ENCODE results near the gene PIAS4.
A peak's percentile ranks its signal among the peaks of the same experiment; 100 is the strongest.

Gene PIAS4

DNA sequence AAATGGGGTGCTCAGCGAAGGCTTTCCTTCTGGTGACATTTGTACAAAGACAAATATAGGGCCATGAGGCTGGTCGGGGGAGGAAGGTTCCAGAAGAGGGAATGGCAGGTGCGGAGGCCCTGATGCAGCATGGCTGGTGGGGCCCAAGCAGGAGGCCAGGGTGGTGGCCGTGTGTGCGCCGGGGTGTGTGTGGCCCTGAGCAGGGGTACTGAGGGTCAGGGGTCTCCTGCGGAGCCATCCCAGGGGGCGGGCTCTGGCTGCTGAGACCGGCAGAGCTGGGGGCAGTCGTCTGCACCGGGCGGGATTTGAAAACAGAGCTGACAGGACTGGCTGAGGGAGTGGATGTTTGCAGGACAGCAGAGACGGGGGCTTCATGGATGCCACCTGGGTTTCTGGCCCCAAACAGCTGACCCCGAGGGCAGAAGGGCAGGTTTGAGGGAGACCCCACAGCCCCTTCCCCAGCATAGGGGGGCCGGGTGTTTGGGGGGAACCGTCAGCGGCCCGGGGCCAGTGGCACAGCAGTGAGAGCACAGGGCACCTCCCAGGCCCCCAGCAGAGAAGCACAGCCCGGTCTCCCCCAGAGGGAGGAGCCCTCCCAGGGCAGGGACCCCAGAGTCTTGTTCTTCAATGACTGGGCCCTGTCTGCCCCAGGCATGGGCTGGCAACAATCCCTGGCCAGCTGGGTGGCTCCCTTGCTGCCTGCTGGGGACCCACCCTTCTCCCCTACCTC is 11.4 kb downstream of the PIAS4 start:
- ChIA-PET POLR2A (no interaction called here), CTCF (no interaction called here)
- no peaks in the 10 kb centered on the region for H3K27me3 ChIP-seq (replicated peaks in 2 of 5; ENCODE audit: control insufficient read depth in 4 of 5, insufficient read depth in 5 of 5, low read length in 4 of 5)
- peaks cover 0 to 37% (median 15%) of the 10 kb centered on the region in 4 experiments for H3K36me3 ChIP-seq (ENCODE audit: control insufficient read depth in 4 of 4, insufficient read depth in 4 of 4, low read length in 3 of 4)
- WGBS (ENCODE audit: insufficient coverage) = 95% methylated on average over 15 of the region's 19 CpGs
- no peak for DNase-seq
- H3K9me3 ChIP-seq (ENCODE audit: control extremely low read depth in 1 of 5, control insufficient read depth in 4 of 5, insufficient read depth in 2 of 5, low read depth in 1 of 5, low read length in 4 of 5) = no peaks in the 10 kb centered on the region
- H3K27ac ChIP-seq (ENCODE audit: insufficient read depth in 1 of 2, low read depth in 1 of 2, low read length in 2 of 2, poor library complexity in 1 of 2, severe bottlenecking in 2 of 2) = no peak overlapping the region
- peaks cover 0 to 42% (median 35%) of the 10 kb centered on the region in 4 experiments for H3K4me1 ChIP-seq (ENCODE audit: control extremely low read depth in 1 of 4, control insufficient read depth in 4 of 4, insufficient read depth in 4 of 4, low read length in 3 of 4)
- H3K4me3 ChIP-seq (ENCODE audit: control insufficient read depth in 1 of 7, extremely low read depth in 1 of 7, insufficient read depth in 4 of 7, low read depth in 2 of 7, low read length in 6 of 7) = peak overlapping the region in 1 of 7 experiments; percentile 19

DNA sequence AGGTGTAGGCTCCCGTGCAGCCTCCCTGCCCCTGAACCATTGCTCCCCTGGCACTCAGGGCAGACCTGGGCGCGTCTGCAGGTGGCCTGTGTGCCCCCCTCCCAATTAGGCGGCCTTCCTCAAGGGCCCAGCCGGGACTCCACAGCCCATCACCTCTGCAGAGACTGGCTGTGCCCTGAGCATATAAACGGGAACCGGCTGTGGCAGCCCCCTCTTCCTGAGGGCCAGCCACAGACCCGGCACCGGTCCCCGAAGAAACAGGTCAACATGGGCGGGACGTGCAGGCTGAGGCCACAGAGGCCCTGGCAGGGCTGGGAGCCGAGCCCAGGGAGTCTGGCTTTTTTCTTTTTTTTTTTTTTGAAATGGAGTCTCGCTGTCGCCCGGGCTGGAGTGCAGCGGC is 12.0 kb downstream of the PIAS4 start:
- H3K36me3 ChIP-seq (ENCODE audit: control insufficient read depth in 4 of 4, insufficient read depth in 4 of 4, low read length in 3 of 4) = peaks cover 0 to 39% (median 17%) of the 10 kb centered on the region in 4 experiments
- no peaks in the 10 kb centered on the region for H3K27me3 ChIP-seq (replicated peaks in 2 of 5; ENCODE audit: control insufficient read depth in 4 of 5, insufficient read depth in 5 of 5, low read length in 4 of 5)
- H3K9me3 ChIP-seq (ENCODE audit: control extremely low read depth in 1 of 5, control insufficient read depth in 4 of 5, insufficient read depth in 2 of 5, low read depth in 1 of 5, low read length in 4 of 5) = no peaks in the 10 kb centered on the region
- peaks cover 0 to 36% (median 29%) of the 10 kb centered on the region in 4 experiments for H3K4me1 ChIP-seq (ENCODE audit: control extremely low read depth in 1 of 4, control insufficient read depth in 4 of 4, insufficient read depth in 4 of 4, low read length in 3 of 4)
- peak; percentile 29 to 53 (median 37) for DNase-seq
- H3K27ac ChIP-seq (ENCODE audit: insufficient read depth in 1 of 2, low read depth in 1 of 2, low read length in 2 of 2, poor library complexity in 1 of 2, severe bottlenecking in 2 of 2) = no peak overlapping the region
- H3K4me3 ChIP-seq (ENCODE audit: control insufficient read depth in 1 of 7, extremely low read depth in 1 of 7, insufficient read depth in 4 of 7, low read depth in 2 of 7, low read length in 6 of 7) = peak overlapping the region in 2 of 7 experiments; percentile 11 to 19
- CTCF ChIA-PET = no interaction called here
- POLR2A ChIA-PET = interaction anchor here (0.6 kb wide), 1 partner anchor 70 kb away, joined by 3 read pairs; no protein-coding TSS in a partner anchor
- WGBS (ENCODE audit: insufficient coverage) = 52% methylated on average over 6 of the region's 17 CpGs

DNA sequence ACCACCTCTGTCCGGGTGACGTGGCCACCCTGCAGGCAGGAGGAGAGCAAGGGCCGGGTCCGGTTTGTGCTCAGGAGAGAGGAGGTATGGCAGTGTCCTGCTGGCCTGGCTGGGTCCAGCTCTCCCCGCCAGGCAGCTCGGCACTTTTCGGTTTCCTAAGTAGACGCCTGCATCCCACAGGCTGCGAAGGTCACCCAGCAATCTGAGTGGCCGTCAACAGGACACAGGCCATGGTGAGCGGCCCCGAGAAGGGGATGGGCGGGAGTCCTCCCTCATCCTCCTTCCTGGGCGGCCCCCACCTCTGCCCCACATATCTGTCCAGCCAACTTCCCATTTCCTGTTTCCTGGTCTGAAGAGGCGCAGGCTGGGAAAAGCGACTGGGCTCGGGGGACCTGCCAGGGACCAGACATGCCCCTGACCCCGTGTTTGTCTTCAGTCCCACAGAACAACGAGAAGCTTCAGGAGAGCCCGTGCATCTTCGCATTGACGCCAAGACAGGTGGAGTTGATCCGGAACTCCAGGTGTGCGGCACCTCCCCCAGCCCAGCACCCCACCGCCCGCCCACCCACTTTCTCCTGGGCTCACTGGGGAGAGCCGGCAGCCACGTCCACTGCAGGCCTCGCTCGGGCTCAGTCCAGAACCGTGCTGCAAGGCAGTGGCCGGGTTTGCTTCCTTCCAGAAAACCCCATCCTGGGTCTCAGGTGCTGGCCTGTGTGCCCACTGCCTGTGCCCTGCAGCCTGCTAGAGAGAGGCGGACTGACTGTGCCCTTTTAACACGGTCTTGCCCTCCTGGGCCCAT is 16.3 kb downstream of the PIAS4 start:
- POLR2A ChIA-PET = no interaction called here
- Histone ChIP-seq H3K4me1 (ENCODE audit: control extremely low read depth in 1 of 4, control insufficient read depth in 4 of 4, insufficient read depth in 4 of 4, low read length in 3 of 4) (peaks cover 0 to 18% (median 13%) of the 10 kb centered on the region in 4 experiments), H3K27ac (ENCODE audit: insufficient read depth in 1 of 2, low read depth in 1 of 2, low read length in 2 of 2, poor library complexity in 1 of 2, severe bottlenecking in 2 of 2) (no peak overlapping the region), H3K27me3 (replicated peaks in 2 of 5; ENCODE audit: control insufficient read depth in 4 of 5, insufficient read depth in 5 of 5, low read length in 4 of 5) (no peaks in the 10 kb centered on the region), H3K9me3 (ENCODE audit: control extremely low read depth in 1 of 5, control insufficient read depth in 4 of 5, insufficient read depth in 2 of 5, low read depth in 1 of 5, low read length in 4 of 5) (no peaks in the 10 kb centered on the region), H3K4me3 (ENCODE audit: control insufficient read depth in 1 of 7, extremely low read depth in 1 of 7, insufficient read depth in 4 of 7, low read depth in 2 of 7, low read length in 6 of 7) (no peak overlapping the region), H3K36me3 (ENCODE audit: control insufficient read depth in 4 of 4, insufficient read depth in 4 of 4, low read length in 3 of 4) (peaks cover 0 to 35% (median 31%) of the 10 kb centered on the region in 4 experiments)
- CTCF ChIA-PET = no interaction called here
- WGBS (ENCODE audit: insufficient coverage) = 94% methylated on average over 31 of the region's 34 CpGs
- DNase-seq = no peak

DNA sequence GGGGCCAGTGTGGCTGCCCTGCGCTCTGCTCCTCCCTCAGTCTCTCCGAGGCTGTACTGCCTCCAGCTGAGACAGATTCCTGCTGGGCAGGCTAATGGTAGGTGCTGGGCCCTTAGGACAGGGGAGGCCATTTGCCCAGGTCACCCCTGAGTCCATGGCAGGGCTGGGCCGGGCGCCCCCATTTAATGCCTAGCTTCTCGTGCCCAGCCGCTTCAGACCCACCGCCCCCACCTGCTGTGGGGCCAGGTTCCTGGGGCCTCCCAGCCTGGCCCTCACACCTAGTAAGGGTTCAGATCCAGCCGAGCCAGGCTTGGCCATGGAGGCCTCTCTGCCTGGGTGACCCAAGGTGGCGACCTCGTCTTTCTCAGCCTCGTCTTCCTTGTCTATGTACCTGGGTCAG is 17.8 kb downstream of the PIAS4 start:
- Histone ChIP-seq H3K4me1 (ENCODE audit: control extremely low read depth in 1 of 4, control insufficient read depth in 4 of 4, insufficient read depth in 4 of 4, low read length in 3 of 4) (peaks cover 0 to 5% (median under 1%) of the 10 kb centered on the region in 4 experiments), H3K27me3 (replicated peaks in 2 of 5; ENCODE audit: control insufficient read depth in 4 of 5, insufficient read depth in 5 of 5, low read length in 4 of 5) (no peaks in the 10 kb centered on the region), H3K9me3 (ENCODE audit: control extremely low read depth in 1 of 5, control insufficient read depth in 4 of 5, insufficient read depth in 2 of 5, low read depth in 1 of 5, low read length in 4 of 5) (no peaks in the 10 kb centered on the region), H3K36me3 (ENCODE audit: control insufficient read depth in 4 of 4, insufficient read depth in 4 of 4, low read length in 3 of 4) (peaks cover 0 to 36% (median 35%) of the 10 kb centered on the region in 4 experiments), H3K4me3 (ENCODE audit: control insufficient read depth in 1 of 7, extremely low read depth in 1 of 7, insufficient read depth in 4 of 7, low read depth in 2 of 7, low read length in 6 of 7) (no peak overlapping the region), H3K27ac (ENCODE audit: insufficient read depth in 1 of 2, low read depth in 1 of 2, low read length in 2 of 2, poor library complexity in 1 of 2, severe bottlenecking in 2 of 2) (no peak overlapping the region)
- ChIA-PET CTCF (interaction anchor here (0.7 kb wide), 1 partner anchor 12 kb away, joined by 3 read pairs; no protein-coding TSS in a partner anchor), POLR2A (no interaction called here)
- WGBS (ENCODE audit: insufficient coverage) = 75% methylated on average over 11 of the region's 11 CpGs
- no peak for DNase-seq

DNA sequence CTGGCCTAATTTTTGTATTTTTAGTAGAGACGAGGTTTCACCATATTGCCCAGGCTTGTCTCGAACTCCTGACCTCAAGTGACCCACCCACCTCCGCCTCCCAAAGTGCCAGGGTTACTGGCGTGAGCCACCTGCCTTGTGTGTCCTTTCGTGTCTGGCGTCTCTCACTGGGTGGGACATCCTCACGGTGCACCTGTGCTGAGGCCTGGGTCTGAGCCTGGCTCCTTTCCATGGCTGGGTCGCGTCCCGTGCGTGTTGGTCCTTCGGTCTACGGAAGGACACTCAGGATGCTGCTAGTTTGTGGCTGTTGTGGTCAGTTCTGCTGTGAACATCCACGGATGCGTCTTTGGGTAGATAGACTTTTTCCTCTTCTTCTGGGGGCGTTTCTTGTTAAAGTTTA is 19.6 kb downstream of the PIAS4 start:
- CTCF ChIA-PET = no interaction called here
- Histone ChIP-seq H3K36me3 (ENCODE audit: control insufficient read depth in 4 of 4, insufficient read depth in 4 of 4, low read length in 3 of 4) (peaks cover 0 to 46% (median 37%) of the 10 kb centered on the region in 4 experiments), H3K27me3 (replicated peaks in 2 of 5; ENCODE audit: control insufficient read depth in 4 of 5, insufficient read depth in 5 of 5, low read length in 4 of 5) (no peaks in the 10 kb centered on the region), H3K9me3 (ENCODE audit: control extremely low read depth in 1 of 5, control insufficient read depth in 4 of 5, insufficient read depth in 2 of 5, low read depth in 1 of 5, low read length in 4 of 5) (no peaks in the 10 kb centered on the region), H3K27ac (ENCODE audit: insufficient read depth in 1 of 2, low read depth in 1 of 2, low read length in 2 of 2, poor library complexity in 1 of 2, severe bottlenecking in 2 of 2) (no peak overlapping the region), H3K4me1 (ENCODE audit: control extremely low read depth in 1 of 4, control insufficient read depth in 4 of 4, insufficient read depth in 4 of 4, low read length in 3 of 4) (no peaks in the 10 kb centered on the region), H3K4me3 (ENCODE audit: control insufficient read depth in 1 of 7, extremely low read depth in 1 of 7, insufficient read depth in 4 of 7, low read depth in 2 of 7, low read length in 6 of 7) (no peak overlapping the region)
- POLR2A ChIA-PET = no interaction called here
- WGBS (ENCODE audit: insufficient coverage) = 97% methylated on average over 13 of the region's 16 CpGs
- DNase-seq = no peak

DNA sequence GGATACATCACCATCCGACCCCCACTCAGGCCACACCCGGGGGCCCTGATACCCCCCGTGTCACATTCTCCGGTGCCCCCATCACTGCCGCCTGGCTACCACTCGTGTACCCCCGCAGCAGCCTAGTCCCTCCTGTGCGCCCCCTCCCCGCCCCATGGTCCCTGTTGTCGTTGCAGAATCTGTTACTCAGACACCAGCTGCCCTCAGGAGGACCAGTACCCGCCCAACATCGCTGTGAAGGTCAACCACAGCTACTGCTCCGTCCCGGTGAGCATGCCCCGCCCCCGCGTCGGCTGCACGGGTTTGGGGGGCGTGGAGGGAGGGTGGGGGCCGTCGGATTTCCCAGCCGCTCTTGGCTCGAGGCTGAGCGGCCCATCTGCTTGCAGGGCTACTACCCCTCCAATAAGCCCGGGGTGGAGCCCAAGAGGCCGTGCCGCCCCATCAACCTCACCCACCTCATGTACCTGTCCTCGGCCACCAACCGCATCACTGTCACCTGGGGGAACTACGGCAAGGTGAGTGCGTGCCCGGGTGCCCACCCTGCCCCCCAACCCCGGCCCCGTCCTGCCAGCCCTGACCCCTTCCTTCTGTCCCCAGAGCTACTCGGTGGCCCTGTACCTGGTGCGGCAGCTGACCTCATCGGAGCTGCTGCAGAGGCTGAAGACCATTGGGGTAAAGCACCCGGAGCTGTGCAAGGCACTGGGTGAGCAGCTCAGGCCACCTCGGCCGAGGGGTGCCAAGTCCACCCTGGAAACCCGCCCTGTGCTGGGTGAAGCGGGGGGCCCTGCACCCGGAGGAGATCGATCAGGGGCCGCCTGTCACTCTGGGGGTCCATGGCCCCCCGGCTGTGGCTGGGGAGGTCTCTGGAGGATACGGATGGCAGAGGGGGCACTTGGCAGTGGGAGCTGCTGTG is 21.1 kb downstream of the PIAS4 start:
- Histone ChIP-seq H3K4me3 (ENCODE audit: control insufficient read depth in 1 of 7, extremely low read depth in 1 of 7, insufficient read depth in 4 of 7, low read depth in 2 of 7, low read length in 6 of 7) (no peak overlapping the region), H3K4me1 (ENCODE audit: control extremely low read depth in 1 of 4, control insufficient read depth in 4 of 4, insufficient read depth in 4 of 4, low read length in 3 of 4) (no peaks in the 10 kb centered on the region), H3K27me3 (replicated peaks in 2 of 5; ENCODE audit: control insufficient read depth in 4 of 5, insufficient read depth in 5 of 5, low read length in 4 of 5) (no peaks in the 10 kb centered on the region), H3K9me3 (ENCODE audit: control extremely low read depth in 1 of 5, control insufficient read depth in 4 of 5, insufficient read depth in 2 of 5, low read depth in 1 of 5, low read length in 4 of 5) (no peaks in the 10 kb centered on the region), H3K36me3 (ENCODE audit: control insufficient read depth in 4 of 4, insufficient read depth in 4 of 4, low read length in 3 of 4) (peaks cover 4 to 60% (median 43%) of the 10 kb centered on the region in 4 experiments), H3K27ac (ENCODE audit: insufficient read depth in 1 of 2, low read depth in 1 of 2, low read length in 2 of 2, poor library complexity in 1 of 2, severe bottlenecking in 2 of 2) (no peak overlapping the region)
- DNase-seq = no peak
- ChIA-PET POLR2A (no interaction called here), CTCF (no interaction called here)
- WGBS (ENCODE audit: insufficient coverage) = 98% methylated on average over 41 of the region's 48 CpGs
